Fibroblast of villous mesenchyme (primary cell): ENCODE data around the gene HLA-DRA. TPM values are rescaled to one million over a fixed set of nuclear protein-coding genes. Genes with fewer than 3 reads are reported as not detected.
"Not testable (repeated sequence)": the region's sequence is repeated elsewhere in the genome, so short reads cannot be mapped to it uniquely, and the experiment has no call there.

Experiments
- DNase-seq: peaks from one replicate; pipeline ENCODE4 v3.0.0-alpha.2; 2010; ENCODE audit warnings: low read depth
- H3K4me3 ChIP-seq: 2 replicates; pipeline ENCODE4 v1.5.1; 2011; ENCODE audit warnings: low read depth, mild to moderate bottlenecking, low read length
- CTCF ChIP-seq: IDR thresholded peaks from 2 replicates; pipeline ENCODE4 v1.5.1; 2012; ENCODE audit warnings: low read depth, mild to moderate bottlenecking, low read length; ENCODE audit not compliant: insufficient read depth
- total RNA-seq: library from RNA; depleted of rRNA; stranded (reverse); fragments of >200 nt; gene quantifications from 2 replicates; pipeline ENCODE4 v1.2.3, GENCODE V29; 2012

HLA-DRA gene
- total RNA-seq, 1 donor: not detected

DNA sequence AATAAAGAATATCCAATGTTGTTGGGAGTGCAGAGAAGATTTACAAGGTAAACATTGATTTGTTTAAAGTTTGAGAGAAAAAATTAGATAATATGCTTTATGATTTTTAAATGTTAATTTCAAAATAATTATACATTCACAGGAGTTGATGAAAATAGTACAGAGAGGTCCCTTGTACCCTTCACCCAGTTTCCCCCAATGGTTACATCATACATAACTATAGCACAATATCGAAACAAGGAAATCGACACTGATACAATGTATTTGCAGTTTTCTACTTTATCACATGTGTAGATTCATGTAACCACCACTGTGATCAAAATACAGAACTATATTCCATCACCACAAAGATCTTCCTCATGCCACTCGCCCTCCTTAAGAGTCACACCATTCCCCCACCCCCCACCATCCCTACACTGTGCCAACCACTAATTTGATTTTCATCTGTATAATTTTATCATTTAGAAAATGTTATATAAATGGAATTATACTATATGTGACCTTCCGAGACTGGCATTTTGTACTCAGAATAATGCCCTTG is 11.7 kb upstream of the HLA-DRA start:
- TF ChIP-seq CTCF: no peak
- DNase-seq: no peak
- H3K4me3 ChIP-seq: no peak overlapping the region

DNA sequence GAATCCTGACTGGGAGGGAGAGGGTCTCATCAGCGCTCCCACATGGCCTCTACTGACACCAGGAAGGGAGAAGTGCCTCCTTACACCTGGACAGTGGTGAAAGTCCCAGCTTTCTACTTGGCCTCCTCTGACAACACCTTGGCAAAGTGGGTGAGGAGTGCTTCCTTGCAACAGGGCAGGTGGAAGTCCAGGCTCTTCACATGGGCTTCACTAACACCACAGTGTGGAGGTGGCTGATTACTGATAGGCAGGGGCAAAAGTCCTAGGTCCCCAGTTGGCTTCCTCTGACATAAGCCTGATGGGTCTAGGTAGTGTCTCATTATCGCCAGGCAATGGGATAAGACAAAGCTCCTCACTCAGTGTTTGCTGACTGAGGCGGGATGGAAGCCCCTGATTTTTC is 9.5 kb upstream of the HLA-DRA start:
- no peak for TF ChIP-seq CTCF
- no peak for DNase-seq
- H3K4me3 ChIP-seq: no peak overlapping the region

DNA sequence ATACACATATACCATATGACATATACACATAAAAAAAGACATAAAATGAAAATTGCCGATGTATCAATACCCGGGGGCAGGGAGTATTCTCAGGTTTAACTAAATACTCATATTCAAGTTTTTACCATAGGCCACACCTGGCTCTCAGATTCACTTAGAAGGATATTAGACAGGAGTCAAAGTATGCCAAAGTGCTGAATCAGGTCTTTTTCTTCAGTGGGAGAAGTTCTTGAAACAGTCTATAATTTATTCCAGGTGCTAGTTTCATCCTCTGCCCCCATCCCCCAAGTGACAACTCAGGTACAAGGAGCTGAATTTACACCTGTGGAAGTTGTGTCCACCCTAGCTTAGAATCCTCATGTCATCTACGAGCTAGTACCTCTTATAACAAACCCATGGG is 8.5 kb upstream of the HLA-DRA start:
- no peak for DNase-seq
- TF ChIP-seq CTCF: no peak
- H3K4me3 ChIP-seq: no peak overlapping the region

DNA sequence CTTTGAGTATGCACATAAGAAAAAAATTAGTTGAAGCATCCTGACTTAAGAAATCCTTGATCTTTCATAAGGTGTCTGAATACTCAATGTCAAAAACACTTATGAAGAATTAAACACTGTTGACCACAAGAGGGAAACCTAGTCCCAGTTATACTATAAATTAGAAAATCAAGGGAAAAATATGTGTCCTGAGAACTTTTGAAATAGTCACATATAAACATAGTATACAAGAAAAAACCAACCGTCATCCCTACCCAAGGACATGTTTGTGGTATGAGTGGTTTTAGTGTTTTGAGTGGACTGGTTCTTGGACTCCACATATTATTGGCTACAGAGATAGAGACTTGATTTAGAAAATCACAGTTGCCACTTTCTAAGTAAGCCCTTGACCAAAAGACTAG is 7.6 kb upstream of the HLA-DRA start:
- peak; percentile 38 for TF ChIP-seq CTCF
- DNase-seq: peak; percentile 44
- H3K4me3 ChIP-seq: no peak overlapping the region

- not testable (repeated sequence) for DNase-seq, H3K4me3 ChIP-seq
These were observed 5.7 kb upstream of the HLA-DRA start for GRCh38 chr6:32433950-32434349.

- TF ChIP-seq CTCF: no peak
- H3K4me3 ChIP-seq: no peak overlapping the region
- DNase-seq: no peak
These were observed 3.5 kb upstream of the HLA-DRA start for GRCh38 chr6:32436186-32436585.

DNA sequence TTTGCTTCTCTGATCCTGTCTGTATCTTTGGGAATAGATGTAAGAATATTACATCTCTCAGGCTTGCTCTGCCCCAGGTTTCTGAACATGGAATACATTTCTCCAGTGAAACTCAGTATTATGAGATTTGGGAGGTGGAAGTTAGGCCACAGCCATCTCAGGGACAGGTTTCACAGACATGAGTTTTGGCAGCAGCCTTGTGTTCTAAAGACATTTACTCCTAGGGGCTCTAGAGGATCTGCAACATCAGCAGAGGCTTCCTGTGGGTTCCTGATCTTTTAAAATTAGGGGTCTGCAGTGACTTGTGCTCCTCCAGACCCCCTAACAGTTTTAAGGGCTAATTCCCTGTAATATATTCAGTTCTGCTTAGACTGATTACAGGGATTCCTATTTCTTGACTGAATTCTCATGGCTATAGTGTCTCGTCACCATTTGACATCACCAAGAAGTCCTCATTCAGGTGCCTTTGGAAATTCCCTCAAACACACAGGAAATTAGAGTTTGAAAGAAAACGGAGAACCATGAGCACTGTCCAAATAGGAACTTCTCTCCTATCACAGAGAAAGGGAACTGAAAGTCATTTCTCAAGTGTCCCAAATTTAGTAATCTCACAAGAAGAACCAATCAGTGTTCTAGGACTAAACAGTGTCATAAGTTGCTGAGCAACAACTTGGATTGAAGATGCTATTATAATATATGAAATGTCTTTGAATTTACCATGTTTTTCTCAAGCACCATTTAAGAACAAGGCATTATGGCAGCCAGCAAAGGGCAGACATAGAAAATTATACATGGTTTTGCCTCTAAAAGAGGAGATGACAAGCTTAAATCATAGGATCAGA is 2.5 kb upstream of the HLA-DRA start:
- H3K4me3 ChIP-seq: no peak overlapping the region
- peak; percentile 41 for DNase-seq
- TF ChIP-seq CTCF: no peak
